ENCODE data around the gene TGIF2. TPM values are rescaled to one million over a fixed set of nuclear protein-coding genes. Genes with fewer than 3 reads are reported as not detected.

Gene TGIF2
- total and polyA plus RNA-seq, 9 of the 15 experiments (the other 6 are each of a cell fraction or from before 2014, with no cell fraction given): 6.8 to 27.8 (median 15.7) TPM

DNA sequence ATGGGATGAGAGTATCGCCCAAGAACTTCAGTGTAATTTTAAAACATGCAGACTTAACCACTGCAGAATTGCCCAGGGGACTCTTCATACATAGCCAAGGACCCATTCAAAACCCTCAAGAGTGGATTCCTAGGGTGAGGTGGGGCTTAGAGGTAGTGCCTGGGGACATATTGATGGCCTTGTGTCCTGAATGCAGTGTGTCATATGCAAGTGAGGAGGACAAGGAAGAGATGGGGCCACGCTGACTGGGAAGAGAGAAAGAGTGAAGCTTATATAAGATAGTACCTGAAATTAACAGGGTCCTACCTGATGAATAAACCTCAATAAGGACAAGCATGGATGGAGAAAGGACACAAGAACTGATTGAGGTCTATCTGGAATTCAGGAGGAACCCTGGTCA lies 18.1 kb upstream of the TGIF2 start (continued):
- TF ChIP-seq, protein P1, sequence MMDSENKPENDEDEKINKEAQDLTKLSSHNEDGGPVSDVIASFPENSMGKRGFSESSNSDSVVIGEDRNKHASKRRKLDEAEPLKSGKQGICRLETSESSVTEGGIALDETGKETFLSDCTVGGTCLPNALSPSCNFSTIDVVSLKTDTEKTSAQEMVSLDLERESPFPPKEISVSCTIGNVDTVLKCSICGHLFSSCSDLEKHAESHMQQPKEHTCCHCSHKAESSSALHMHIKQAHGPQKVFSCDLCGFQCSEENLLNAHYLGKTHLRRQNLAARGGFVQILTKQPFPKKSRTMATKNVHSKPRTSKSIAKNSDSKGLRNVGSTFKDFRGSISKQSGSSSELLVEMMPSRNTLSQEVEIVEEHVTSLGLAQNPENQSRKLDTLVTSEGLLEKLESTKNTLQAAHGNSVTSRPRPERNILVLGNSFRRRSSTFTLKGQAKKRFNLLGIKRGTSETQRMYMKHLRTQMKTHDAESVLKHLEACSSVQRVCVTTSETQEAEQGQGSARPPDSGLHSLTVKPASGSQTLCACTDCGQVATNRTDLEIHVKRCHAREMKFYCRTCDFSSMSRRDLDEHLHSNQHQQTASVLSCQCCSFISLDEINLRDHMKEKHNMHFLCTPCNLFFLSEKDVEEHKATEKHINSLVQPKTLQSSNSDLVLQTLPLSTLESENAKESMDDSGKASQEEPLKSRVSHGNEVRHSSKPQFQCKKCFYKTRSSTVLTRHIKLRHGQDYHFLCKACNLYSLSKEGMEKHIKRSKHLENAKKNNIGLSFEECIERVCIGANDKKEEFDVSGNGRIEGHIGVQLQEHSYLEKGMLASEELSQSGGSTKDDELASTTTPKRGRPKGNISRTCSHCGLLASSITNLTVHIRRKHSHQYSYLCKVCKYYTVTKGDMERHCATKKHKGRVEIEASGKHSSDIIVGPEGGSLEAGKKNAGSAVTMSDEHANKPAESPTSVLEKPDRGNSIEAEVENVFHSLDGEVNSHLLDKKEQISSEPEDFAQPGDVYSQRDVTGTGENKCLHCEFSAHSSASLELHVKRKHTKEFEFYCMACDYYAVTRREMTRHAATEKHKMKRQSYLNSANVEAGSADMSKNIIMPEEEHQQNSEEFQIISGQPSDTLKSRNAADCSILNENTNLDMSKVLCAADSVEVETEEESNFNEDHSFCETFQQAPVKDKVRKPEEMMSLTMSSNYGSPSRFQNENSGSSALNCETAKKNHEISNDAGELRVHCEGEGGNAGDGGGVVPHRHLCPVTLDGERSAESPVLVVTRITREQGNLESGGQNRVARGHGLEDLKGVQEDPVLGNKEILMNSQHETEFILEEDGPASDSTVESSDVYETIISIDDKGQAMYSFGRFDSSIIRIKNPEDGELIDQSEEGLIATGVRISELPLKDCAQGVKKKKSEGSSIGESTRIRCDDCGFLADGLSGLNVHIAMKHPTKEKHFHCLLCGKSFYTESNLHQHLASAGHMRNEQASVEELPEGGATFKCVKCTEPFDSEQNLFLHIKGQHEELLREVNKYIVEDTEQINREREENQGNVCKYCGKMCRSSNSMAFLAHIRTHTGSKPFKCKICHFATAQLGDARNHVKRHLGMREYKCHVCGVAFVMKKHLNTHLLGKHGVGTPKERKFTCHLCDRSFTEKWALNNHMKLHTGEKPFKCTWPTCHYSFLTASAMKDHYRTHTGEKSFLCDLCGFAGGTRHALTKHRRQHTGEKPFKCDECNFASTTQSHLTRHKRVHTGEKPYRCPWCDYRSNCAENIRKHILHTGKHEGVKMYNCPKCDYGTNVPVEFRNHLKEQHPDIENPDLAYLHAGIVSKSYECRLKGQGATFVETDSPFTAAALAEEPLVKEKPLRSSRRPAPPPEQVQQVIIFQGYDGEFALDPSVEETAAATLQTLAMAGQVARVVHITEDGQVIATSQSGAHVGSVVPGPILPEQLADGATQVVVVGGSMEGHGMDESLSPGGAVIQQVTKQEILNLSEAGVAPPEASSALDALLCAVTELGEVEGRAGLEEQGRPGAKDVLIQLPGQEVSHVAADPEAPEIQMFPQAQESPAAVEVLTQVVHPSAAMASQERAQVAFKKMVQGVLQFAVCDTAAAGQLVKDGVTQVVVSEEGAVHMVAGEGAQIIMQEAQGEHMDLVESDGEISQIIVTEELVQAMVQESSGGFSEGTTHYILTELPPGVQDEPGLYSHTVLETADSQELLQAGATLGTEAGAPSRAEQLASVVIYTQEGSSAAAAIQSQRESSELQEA (IDR thresholded peaks at IDR 0.05; ENCODE audit: low read depth): no peak
- TF ChIP-seq SMAD4 (CRISPR knock-in tag; conservative IDR thresholded peaks at IDR 0.05): no peak
- no peak for TF ChIP-seq MTF1 (CRISPR knock-in tag; IDR thresholded peaks at IDR 0.05; ENCODE audit: borderline replicate concordance)
- no peak for TF ChIP-seq HDAC2 (IDR thresholded peaks at IDR 0.05)
- TF ChIP-seq RBM17 (IDR thresholded peaks at IDR 0.05; ENCODE audit: borderline replicate concordance, low read depth, low read length): no peak
- no peak for TF ChIP-seq ARHGAP35 (IDR thresholded peaks at IDR 0.05; ENCODE audit: partially characterized antibody)
- no peak for TF ChIP-seq RFX7 (CRISPR knock-in tag; IDR thresholded peaks at IDR 0.05)
- no peak for TF ChIP-seq GATAD2A (IDR thresholded peaks at IDR 0.05)
- no peak for TF ChIP-seq SAFB (IDR thresholded peaks at IDR 0.05; ENCODE audit: borderline replicate concordance, low read depth, low read length)
- no peak for TF ChIP-seq CAMTA2 (CRISPR knock-in tag; conservative IDR thresholded peaks at IDR 0.05)
- TF ChIP-seq USF2 (CRISPR knock-in tag; IDR thresholded peaks at IDR 0.05): no peak
- TF ChIP-seq CHD2 (IDR thresholded peaks at IDR 0.05; ENCODE audit: low read depth, low read length): no peak
- no peak for TF ChIP-seq ZNF79 (CRISPR knock-in tag; IDR thresholded peaks at IDR 0.05; ENCODE audit: low read depth)
- TF ChIP-seq SP1 (CRISPR knock-in tag; IDR thresholded peaks at IDR 0.05): no peak
- no peak for TF ChIP-seq CHCHD3 (CRISPR knock-in tag; IDR thresholded peaks at IDR 0.05)
- no peak for TF ChIP-seq JUN (IDR thresholded peaks at IDR 0.05; ENCODE audit: borderline replicate concordance, low read depth, low read length)
- TF ChIP-seq JUN (CRISPR knock-in tag; IDR thresholded peaks at IDR 0.05; ENCODE audit: borderline replicate concordance): no peak

Measured in K562 (cell line).